ENCODE results near the gene GALNT11.

- TF ChIP-seq CTCF (IDR thresholded peaks at IDR 0.05): no peak
- TF ChIP-seq EP300 (IDR thresholded peaks at IDR 0.05): no peak
Observed at GRCh38 chr7:151981223-151981622, 44.3 kb upstream of the GALNT11 start.
